GM18861 (cell line): ENCODE data around the gene SLC6A8.
"Not testable (repeated sequence)": the region's sequence is repeated elsewhere in the genome, so short reads cannot be mapped to it uniquely, and the experiment has no call there.

Experiments
- ATAC-seq: cut with Tn5 transposase; IDR thresholded peaks from one replicate; pipeline ENCODE4 v1.9.1; 2021; ENCODE audit not compliant: unreplicated experiment

The SLC6A8 gene

DNA sequence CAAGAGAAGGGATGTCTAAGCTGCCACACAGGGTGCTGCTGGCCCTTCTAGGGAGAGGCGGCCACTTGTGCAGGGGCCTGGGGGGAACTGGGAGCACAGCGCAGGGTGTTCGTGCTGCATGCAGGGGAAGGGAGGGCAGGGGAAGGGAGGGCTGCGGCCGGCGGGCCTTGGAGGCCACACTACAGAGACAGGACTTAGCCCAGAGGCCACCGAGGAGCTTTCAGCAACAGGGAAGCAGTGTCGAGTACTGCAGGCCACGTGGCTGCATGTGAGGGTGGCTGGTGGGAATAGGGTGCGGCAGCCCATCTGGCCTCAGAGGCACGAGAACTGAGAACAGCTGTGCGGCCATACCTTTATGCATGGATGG, 57.3 kb downstream of the SLC6A8 start:
- not testable (repeated sequence) for ATAC-seq
